Stimulated activated naive B cell treated with anti-CD40 and anti-IgM and Interleukin-4, amounts not matched to agents 10 μg/mL and 1 μg/mL and 100 μg/mL, for 72 hours (primary cell): ENCODE data around the gene CCNJL.
"Not testable (repeated sequence)": the region's sequence is repeated elsewhere in the genome, so short reads cannot be mapped to it uniquely, and the experiment has no call there.

ENCODE experiments used
- ATAC-seq, 2 donors: fragments of 150-1000 bp; cut with Tn5 transposase; replicated peaks; 2 replicates each; pipeline ENCODE4 v1.10.0; 2021; ENCODE audit warnings: moderate library complexity in 1 of 2
- DNase-seq: peaks from one replicate; pipeline ENCODE4 v3.0.0; 2021
- H3K27ac Mint-ChIP-seq: one replicate; pipeline ENCODE4 v1.8.0; 2022; ENCODE audit warnings: mild to moderate bottlenecking, mixed read lengths
- H3K27me3 Mint-ChIP-seq, 2 donors: one replicate each; pipeline ENCODE4 v1.8.0; 2022; ENCODE audit warnings: mixed read lengths in 2 of 2
- H3K36me3 Mint-ChIP-seq, 2 donors: one replicate each; pipeline ENCODE4 v1.8.0; 2022; ENCODE audit warnings: mixed read lengths in 2 of 2, mild to moderate bottlenecking in 1 of 2
- H3K4me1 Mint-ChIP-seq, 2 donors: one replicate each; pipeline ENCODE4 v1.8.0; 2022; ENCODE audit warnings: mixed read lengths in 2 of 2, mild to moderate bottlenecking in 1 of 2
- H3K4me3 Mint-ChIP-seq, 2 donors: one replicate each; pipeline ENCODE4 v1.8.0; 2022; ENCODE audit warnings: mild to moderate bottlenecking in 2 of 2, mixed read lengths in 2 of 2, moderate library complexity in 1 of 2
- H3K9me3 Mint-ChIP-seq, 2 donors: one replicate each; pipeline ENCODE4 v1.8.0; 2022; ENCODE audit warnings: mixed read lengths in 2 of 2, mild to moderate bottlenecking in 1 of 2

CCNJL gene

GRCh38 chr5:160348080-160348479 is 35.7 kb upstream of the CCNJL start:
- ATAC-seq (no peak), DNase-seq (no peak)
- no peak overlapping the region for H3K27ac Mint-ChIP-seq
- H3K36me3 Mint-ChIP-seq: no peaks in the 10 kb centered on the region
- H3K4me1 Mint-ChIP-seq: peaks cover 0 to 6% of the 10 kb centered on the region in 2 donors
- H3K27me3 Mint-ChIP-seq: peaks cover 0 to under 1% of the 10 kb centered on the region in 2 donors
- no peak overlapping the region for H3K4me3 Mint-ChIP-seq
- H3K9me3 Mint-ChIP-seq: no peaks in the 10 kb centered on the region

- H3K27me3 Mint-ChIP-seq: no peaks in the 10 kb centered on the region
- H3K4me3 Mint-ChIP-seq: no peak overlapping the region
- peaks cover 0 to 6% of the 10 kb centered on the region in 2 donors for H3K4me1 Mint-ChIP-seq
- H3K9me3 Mint-ChIP-seq: no peaks in the 10 kb centered on the region
- no peaks in the 10 kb centered on the region for H3K36me3 Mint-ChIP-seq
- ATAC-seq (no peak), DNase-seq (no peak)
- no peak overlapping the region for H3K27ac Mint-ChIP-seq
These were observed 35.1 kb upstream of the CCNJL start for GRCh38 chr5:160347448-160347847.

GRCh38 chr5:160342413-160342941 is 30.1 kb upstream of the CCNJL start:
- H3K4me3 Mint-ChIP-seq: no peak overlapping the region
- no peak overlapping the region for H3K27ac Mint-ChIP-seq
- ATAC-seq (no peak), DNase-seq (no peak)
- H3K36me3 Mint-ChIP-seq: no peaks in the 10 kb centered on the region
- no peaks in the 10 kb centered on the region for H3K27me3 Mint-ChIP-seq
- H3K9me3 Mint-ChIP-seq: no peaks in the 10 kb centered on the region
- H3K4me1 Mint-ChIP-seq: peaks cover 0 to 6% of the 10 kb centered on the region in 2 donors

- H3K27me3 Mint-ChIP-seq: no peaks in the 10 kb centered on the region
- H3K4me1 Mint-ChIP-seq: peaks cover 0 to 6% of the 10 kb centered on the region in 2 donors
- no peaks in the 10 kb centered on the region for H3K36me3 Mint-ChIP-seq
- no peak overlapping the region for H3K27ac Mint-ChIP-seq
- DNase-seq (no peak), ATAC-seq (no peak)
- no peak overlapping the region for H3K4me3 Mint-ChIP-seq
- no peaks in the 10 kb centered on the region for H3K9me3 Mint-ChIP-seq
These were observed 29.0 kb upstream of the CCNJL start for GRCh38 chr5:160341309-160341870.

GRCh38 chr5:160340513-160340912 is 28.1 kb upstream of the CCNJL start:
- not testable (repeated sequence) for H3K27me3 Mint-ChIP-seq, DNase-seq, H3K4me1 Mint-ChIP-seq, H3K27ac Mint-ChIP-seq, H3K9me3 Mint-ChIP-seq, H3K4me3 Mint-ChIP-seq, ATAC-seq, H3K36me3 Mint-ChIP-seq

GRCh38 chr5:160339406-160340130 is 27.2 kb upstream of the CCNJL start:
- ATAC-seq (no peak), DNase-seq (no peak)
- H3K4me3 Mint-ChIP-seq: no peak overlapping the region
- no peaks in the 10 kb centered on the region for H3K9me3 Mint-ChIP-seq
- no peaks in the 10 kb centered on the region for H3K4me1 Mint-ChIP-seq
- H3K27me3 Mint-ChIP-seq: peaks cover 0 to 4% of the 10 kb centered on the region in 2 donors
- no peaks in the 10 kb centered on the region for H3K36me3 Mint-ChIP-seq
- no peak overlapping the region for H3K27ac Mint-ChIP-seq

GRCh38 chr5:160334716-160335115 is 22.4 kb upstream of the CCNJL start:
- not testable (repeated sequence) for DNase-seq, H3K27me3 Mint-ChIP-seq, ATAC-seq, H3K9me3 Mint-ChIP-seq, H3K4me1 Mint-ChIP-seq, H3K4me3 Mint-ChIP-seq, H3K27ac Mint-ChIP-seq, H3K36me3 Mint-ChIP-seq

GRCh38 chr5:160333721-160334120 is 21.4 kb upstream of the CCNJL start:
- no peak for DNase-seq
- Mint-ChIP-seq H3K4me1 (peaks cover 7 to 8% of the 10 kb centered on the region in 2 donors), H3K27ac (no peak overlapping the region), H3K27me3 (peaks cover 0 to 4% of the 10 kb centered on the region in 2 donors), H3K4me3 (no peak overlapping the region), H3K9me3 (no peaks in the 10 kb centered on the region), H3K36me3 (no peaks in the 10 kb centered on the region)
- ATAC-seq: peak; percentile 63 to 72

GRCh38 chr5:160330212-160330611 is 17.8 kb upstream of the CCNJL start:
- Mint-ChIP-seq H3K4me3 (no peak overlapping the region), H3K27me3 (no peaks in the 10 kb centered on the region), H3K27ac (peak overlapping the region; percentile 3), H3K4me1 (peaks cover 7 to 8% of the 10 kb centered on the region in 2 donors), H3K9me3 (no peaks in the 10 kb centered on the region), H3K36me3 (no peaks in the 10 kb centered on the region)
- ATAC-seq (no peak), DNase-seq (no peak)

GRCh38 chr5:160327818-160328217 is 15.5 kb upstream of the CCNJL start:
- Mint-ChIP-seq H3K9me3 (no peaks in the 10 kb centered on the region), H3K4me3 (no peak overlapping the region), H3K27me3 (no peaks in the 10 kb centered on the region), H3K36me3 (no peaks in the 10 kb centered on the region), H3K27ac (no peak overlapping the region), H3K4me1 (no peaks in the 10 kb centered on the region)
- ATAC-seq (no peak), DNase-seq (no peak)

GRCh38 chr5:160326981-160327380 is 14.6 kb upstream of the CCNJL start:
- Mint-ChIP-seq H3K27ac (no peak overlapping the region), H3K4me3 (no peak overlapping the region), H3K36me3 (no peaks in the 10 kb centered on the region), H3K9me3 (no peaks in the 10 kb centered on the region), H3K4me1 (no peaks in the 10 kb centered on the region), H3K27me3 (peaks cover 0 to 3% of the 10 kb centered on the region in 2 donors)
- no peak for ATAC-seq
- DNase-seq: no peak

GRCh38 chr5:160325716-160326115 is 13.4 kb upstream of the CCNJL start:
- no peaks in the 10 kb centered on the region for H3K36me3 Mint-ChIP-seq
- H3K27ac Mint-ChIP-seq: no peak overlapping the region
- no peaks in the 10 kb centered on the region for H3K9me3 Mint-ChIP-seq
- no peaks in the 10 kb centered on the region for H3K4me1 Mint-ChIP-seq
- peaks cover 4 to 14% of the 10 kb centered on the region in 2 donors for H3K27me3 Mint-ChIP-seq
- ATAC-seq (no peak), DNase-seq (no peak)
- H3K4me3 Mint-ChIP-seq: no peak overlapping the region

GRCh38 chr5:160324886-160325285 is 12.5 kb upstream of the CCNJL start:
- no peaks in the 10 kb centered on the region for H3K4me1 Mint-ChIP-seq
- no peaks in the 10 kb centered on the region for H3K36me3 Mint-ChIP-seq
- no peak overlapping the region for H3K4me3 Mint-ChIP-seq
- H3K9me3 Mint-ChIP-seq: no peaks in the 10 kb centered on the region
- ATAC-seq: no peak
- peaks cover 5 to 15% of the 10 kb centered on the region in 2 donors for H3K27me3 Mint-ChIP-seq
- no peak for DNase-seq
- H3K27ac Mint-ChIP-seq: no peak overlapping the region

- Mint-ChIP-seq H3K9me3 (no peaks in the 10 kb centered on the region), H3K36me3 (no peaks in the 10 kb centered on the region), H3K4me3 (no peak overlapping the region), H3K27ac (no peak overlapping the region), H3K4me1 (peaks cover 0 to 2% of the 10 kb centered on the region in 2 donors), H3K27me3 (peaks cover 28 to 46% of the 10 kb centered on the region in 2 donors)
- ATAC-seq: no peak
- DNase-seq: no peak
These were observed 6.0 kb upstream of the CCNJL start for GRCh38 chr5:160318409-160318808.

- peaks cover 8 to 9% of the 10 kb centered on the region in 2 donors for H3K4me1 Mint-ChIP-seq
- ATAC-seq (no peak), DNase-seq (no peak)
- no peaks in the 10 kb centered on the region for H3K9me3 Mint-ChIP-seq
- H3K27me3 Mint-ChIP-seq: peaks cover 37 to 56% of the 10 kb centered on the region in 2 donors
- H3K36me3 Mint-ChIP-seq: peaks cover 0 to 4% of the 10 kb centered on the region in 2 donors
- no peak overlapping the region for H3K4me3 Mint-ChIP-seq
- no peak overlapping the region for H3K27ac Mint-ChIP-seq
These were observed 5.1 kb upstream of the CCNJL start for GRCh38 chr5:160317434-160317833.
